ENCODE results near the gene FAM163B. TPM values are rescaled to one million over a fixed set of nuclear protein-coding genes. Genes with fewer than 3 reads are reported as not detected.

FAM163B gene
- total and polyA plus RNA-seq, 2 of the 8 experiments (the other 6 are each of a cell fraction or from before 2014, with no cell fraction given), result 0.63 to 1.0 TPM

GRCh38 chr9:133537257-133537656 is 71.9 kb downstream of the FAM163B start:
- Histone ChIP-seq H2BK12ac (ENCODE audit: low read depth, low read length) (peak overlapping the region; percentile 27; the same call in 1 of the 2 replicates), H3K23ac (ENCODE audit: insufficient read length) (no peak overlapping the region), H4K5ac (ENCODE audit: insufficient read length, low read depth, low read length) (no peak overlapping the region), H3K56ac (replicated peaks; ENCODE audit: insufficient read length, low read depth, low read length) (no peak overlapping the region), H3K4me3 (ENCODE audit: extremely low read depth in 1 of 4, insufficient read depth in 2 of 4, low read depth in 3 of 4, low read length in 4 of 4) (no peak overlapping the region), H3K79me2 (ENCODE audit: control insufficient read depth in 1 of 2, insufficient read depth in 2 of 2, low read length in 2 of 2) (no peaks in the 10 kb centered on the region), H2BK15ac (ENCODE audit: low read length) (no peak overlapping the region), H3K36me3 (ENCODE audit: control insufficient read depth in 2 of 4, insufficient read depth in 4 of 4, low read length in 3 of 4) (no peaks in the 10 kb centered on the region), H2BK120ac (replicated peaks; ENCODE audit: low read depth, low read length) (no peak overlapping the region), H2BK20ac (ENCODE audit: low read length) (no peak overlapping the region), H3K4me1 (replicated peaks in 1 of 4; ENCODE audit: control insufficient read depth in 3 of 4, insufficient read depth in 4 of 4, low read length in 3 of 4) (peaks cover 0 to 47% (median 23%) of the 10 kb centered on the region in 4 experiments; a peak in 6 of 7 replicates), H2AK5ac (ENCODE audit: low read depth, low read length) (no peak overlapping the region), H3K9ac (replicated peaks in 1 of 4; ENCODE audit: extremely low read depth in 1 of 4, low read depth in 3 of 4, low read length in 3 of 4) (no peak overlapping the region), H4K20me1 (replicated peaks in 1 of 2; ENCODE audit: control insufficient read depth in 1 of 2, insufficient read depth in 2 of 2, low read length in 2 of 2) (no peaks in the 10 kb centered on the region), H3K4me2 (ENCODE audit: insufficient read depth in 1 of 2, low read depth in 2 of 2, low read length in 2 of 2) (no peak overlapping the region), H3K9me3 (ENCODE audit: insufficient read depth in 2 of 2, low read depth in 1 of 2, low read length in 1 of 2) (no peaks in the 10 kb centered on the region), H3K4ac (replicated peaks; ENCODE audit: insufficient read length, low read depth, low read length) (no peak overlapping the region), H4K91ac (replicated peaks; ENCODE audit: insufficient read length, low read length) (no peak overlapping the region), H3K23me2 (ENCODE audit: low read depth, low read length) (peaks cover 2% of the 10 kb centered on the region; the same call in 1 of the 2 replicates), H3K18ac (ENCODE audit: extremely low read depth, low read length) (no peak overlapping the region), H2AFZ (ENCODE audit: low read length) (no peak overlapping the region), H3K27ac (ENCODE audit: low read depth, low read length) (no peak overlapping the region), H3K27me3 (replicated peaks in 1 of 4; ENCODE audit: control insufficient read depth in 3 of 4, extremely low read depth in 1 of 4, insufficient read depth in 3 of 4, low read length in 3 of 4) (peaks cover 0 to 27% (median 20%) of the 10 kb centered on the region in 4 experiments; a peak in 6 of 7 replicates), H4K8ac (ENCODE audit: extremely low read depth, insufficient read depth, low read length) (no peak overlapping the region), H3K14ac (ENCODE audit: insufficient read length) (no peak overlapping the region), H2BK5ac (ENCODE audit: low read depth, low read length) (no peak overlapping the region), H3K79me1 (ENCODE audit: low read depth, low read length) (no peaks in the 10 kb centered on the region)
- no peak for DNase-seq (ENCODE audit: low read depth in 1 of 2, low spot score in 2 of 2)
- ChIA-PET CTCF (ENCODE audit: partially characterized antibody) (interaction anchor here (1.5 to 2.2 kb wide), 2 partner anchors 17 to 189 kb away, joined by 4 to 12 read pairs; no protein-coding TSS in a partner anchor), POLR2A (ENCODE audit: partially characterized antibody) (interaction anchor here (1.1 kb wide), 1 partner anchor 9 kb away, joined by 5 read pairs; no protein-coding TSS in a partner anchor)
- no peak for FAIRE-seq
- 99% methylated on average over 11 of the region's 16 CpGs; no CpG with 5 or more reads in 1 of the 2 experiments for WGBS, 2 experiments (ENCODE audit: extremely low coverage in 1 of 2, insufficient coverage in 1 of 2, insufficient read length in 1 of 2, insufficient replicate concordance in 2 of 2, low coverage in 1 of 2, low lambda C conversion rate in 2 of 2, missing lambda C conversion rate in 1 of 2)
- TF ChIP-seq SP4 (IDR thresholded peaks at IDR 0.05; ENCODE audit: low read length) (no peak), RBBP5 (IDR thresholded peaks at IDR 0.05; ENCODE audit: borderline replicate concordance, low read depth, low read length) (no peak), FOSL1 (IDR thresholded peaks at IDR 0.05; ENCODE audit: insufficient read depth, low read depth, low read length) (no peak), RNF2 (IDR thresholded peaks at IDR 0.05; ENCODE audit: borderline replicate concordance, low read depth, low read length, missing control alignments, poor library complexity, severe bottlenecking) (no peak), CREB1 (IDR thresholded peaks at IDR 0.05) (no peak), SRF (IDR thresholded peaks at IDR 0.05; ENCODE audit: low read depth, low read length) (no peak), TCF12 (IDR thresholded peaks at IDR 0.05; ENCODE audit: low read depth, low read length) (no peak), POLR2AphosphoS5 (IDR thresholded peaks at IDR 0.05; ENCODE audit: low read depth, low read length) (no peak), POU5F1 (IDR thresholded peaks at IDR 0.05; ENCODE audit: low read depth, low read length) (no peak), MAFK (IDR thresholded peaks at IDR 0.05; ENCODE audit: low read depth, low read length) (no peak)

Measured in H1 (cell line).